K562 (cell line): ENCODE measurements around the gene ARFIP2. TPM values are rescaled to one million over a fixed set of nuclear protein-coding genes. Genes with fewer than 3 reads are reported as not detected.

Experiments
- ATAC-seq: fragments of 200-7000 bp; cut with Tn5 transposase; 3 replicates; pipeline ENCODE4 v1.9.1; 2020; ENCODE audit warnings: moderate library complexity
- BruUV-seq: library from RNA; stranded (reverse); fragments of 400-500 nt; replicated peaks from 2 replicates; lab custom pipeline; 2021; lab: Mats Ljungman, UMichigan
- CTCF ChIA-PET: fragments of 300-600 bp; formaldehyde crosslinking; extraction: SDS; loops from one replicate; lab custom pipeline; 2021; ENCODE audit warnings: low intra/inter-chr PET ratio; lab: Yijun Ruan, JAX
- POLR2A ChIA-PET: fragments of 300-600, 350-650 bp; sonication (Branson Sonifier 250); formaldehyde crosslinking; extraction: SDS; loops from one replicate; lab custom pipeline; 2021; ENCODE audit warnings: antibody characterized with exemption, inconsistent platforms; lab: Yijun Ruan, JAX
- DNase-seq, 4 experiments: peaks; one replicate each; pipeline versions ENCODE4 v3.0.0 to v3.0.0-alpha.2; 2011 to 2018; ENCODE audit warnings: low spot score in 3 of 4, mixed read lengths in 3 of 4; ENCODE audit errors: extremely low read depth in 1 of 4
- FAIRE-seq: peaks from 2 replicates; lab custom pipeline; 2011; peaks lifted over from hg19 to GRCh38; lab: Jason Lieb, UNC
- H2AFZ ChIP-seq: 2 replicates; pipeline ENCODE4 v1.6.0; 2011; ENCODE audit warnings: low read depth, low read length, control low read depth, inconsistent platforms
- H3K27ac ChIP-seq: fragments of 200-600 bp; 3 replicates; pipeline ENCODE4 v1.8.0; 2011; ENCODE audit warnings: low read depth, mild to moderate bottlenecking, control low read depth, inconsistent platforms, low read length, moderate library complexity, mixed read lengths; ENCODE audit errors: extremely low read depth
- H3K27me3 ChIP-seq, 2 experiments: fragments of 300-600 bp in 1 of 2; 2 replicates in 1 of 2; 3 replicates in 1 of 2; pipeline versions ENCODE4 v1.6.0 to v1.8.0; 2011; ENCODE audit warnings: inconsistent platforms in 2 of 2, low read length in 2 of 2, mild to moderate bottlenecking in 1 of 2, mixed read lengths in 1 of 2, moderate library complexity in 1 of 2; ENCODE audit not compliant: control insufficient read depth in 2 of 2, insufficient read depth in 2 of 2
- H3K36me3 ChIP-seq: fragments of 300-600 bp; 3 replicates; pipeline ENCODE4 v1.8.0; 2011; ENCODE audit warnings: mild to moderate bottlenecking, low read length, inconsistent platforms; ENCODE audit not compliant: control insufficient read depth, insufficient read depth
- H3K4me1 ChIP-seq, 2 experiments: fragments of 200-600 bp in 1 of 2; replicated peaks in 1 of 2; 2 replicates in 1 of 2; 3 replicates in 1 of 2; pipeline versions ENCODE4 v1.5.1 to v1.8.0; 2011; ENCODE audit warnings: inconsistent platforms in 2 of 2, low read length in 2 of 2, mild to moderate bottlenecking in 1 of 2, mixed read lengths in 1 of 2, moderate library complexity in 1 of 2; ENCODE audit not compliant: control insufficient read depth in 2 of 2, insufficient read depth in 2 of 2
- H3K4me2 ChIP-seq: 2 replicates; pipeline ENCODE4 v1.6.1; 2011; ENCODE audit warnings: low read length, control low read depth, inconsistent platforms, mixed read lengths; ENCODE audit not compliant: insufficient read depth
- H3K4me3 ChIP-seq: fragments of 200-600 bp; sonication (generic), shearing (Covaris generic); 2 replicates; pipeline ENCODE4 v1.5.1; 2016; ENCODE audit warnings: control low read depth, inconsistent platforms
- H3K79me2 ChIP-seq: fragments of 200-600 bp; 3 replicates; pipeline ENCODE4 v1.8.0; 2011; ENCODE audit warnings: low read length, inconsistent platforms; ENCODE audit not compliant: control insufficient read depth, insufficient read depth
- H3K9ac ChIP-seq, 2 experiments: 2 replicates each; pipeline versions ENCODE4 v1.6.0 to v1.6.1; 2011; ENCODE audit warnings: low read depth in 2 of 2, low read length in 2 of 2, control low read depth in 1 of 2, inconsistent platforms in 1 of 2, mild to moderate bottlenecking in 1 of 2, mixed read lengths in 1 of 2; ENCODE audit not compliant: insufficient read depth in 1 of 2
- H3K9me1 ChIP-seq: one replicate; pipeline ENCODE4 v1.6.0; 2011; ENCODE audit warnings: inconsistent platforms, mild to moderate bottlenecking, low read length, moderate library complexity; ENCODE audit not compliant: control insufficient read depth, insufficient read depth
- H3K9me3 ChIP-seq: replicated peaks from 2 replicates; pipeline ENCODE4 v1.5.1; 2011; ENCODE audit warnings: low read depth, low read length, inconsistent platforms; ENCODE audit not compliant: control insufficient read depth, insufficient read depth
- H4K20me1 ChIP-seq: replicated peaks from 2 replicates; pipeline ENCODE4 v1.6.1; 2011; ENCODE audit warnings: low read length, inconsistent platforms, mixed read lengths; ENCODE audit not compliant: control insufficient read depth, insufficient read depth
- ATF7 ChIP-seq: fragments of 450-650 bp; IDR thresholded peaks from 2 replicates; pipeline ENCODE4 v1.7.1; 2014; ENCODE audit warnings: mild to moderate bottlenecking, moderate library complexity
- EP300 ChIP-seq: IDR thresholded peaks from 2 replicates; pipeline ENCODE4 v1.6.1; 2012; ENCODE audit warnings: low read length, improper control_type of control experiment
- L3MBTL2 ChIP-seq: fragments of 450-650 bp; IDR thresholded peaks from 2 replicates; pipeline ENCODE4 v1.6.1; 2016; ENCODE audit warnings: mild to moderate bottlenecking, moderate library complexity
- MYBL2 ChIP-seq, 2 experiments: fragments of 450-650 bp in 1 of 2; sonication (generic) in 1 of 2; formaldehyde crosslinking in 1 of 2; IDR thresholded peaks; 2 replicates each; pipeline versions ENCODE4 v1.6.1 to v1.8.1; 2017 to 2022; ENCODE audit warnings: borderline replicate concordance in 1 of 2, inconsistent platforms in 1 of 2, low read depth in 1 of 2, mild to moderate bottlenecking in 1 of 2, missing genetic modification reagents in 1 of 2, moderate library complexity in 1 of 2
- NR2C2 ChIP-seq, 2 experiments: fragments of 200-800 bp in 1 of 2; sonication (Bioruptor generic) in 1 of 2; sonication (generic) in 1 of 2; formaldehyde crosslinking in 1 of 2; IDR thresholded peaks; 2 replicates each; pipeline versions ENCODE4 v1.6.1 to v1.8.0; 2016 to 2022; ENCODE audit warnings: mild to moderate bottlenecking in 1 of 2, missing compliant biosample characterization in 1 of 2, missing genetic modification characterization in 1 of 2, missing genetic modification reagents in 1 of 2
- YY1 ChIP-seq, 3 experiments: IDR thresholded peaks; 2 replicates each; pipeline ENCODE4 v1.6.1; 2011; ENCODE audit warnings: low read length in 2 of 3, mild to moderate bottlenecking in 2 of 3, moderate library complexity in 2 of 3, borderline replicate concordance in 1 of 3, control low read depth in 1 of 3, low read depth in 1 of 3; ENCODE audit not compliant: insufficient read depth in 3 of 3, insufficient replicate concordance in 2 of 3, control insufficient read depth in 1 of 3, insufficient read length in 1 of 3; ENCODE audit errors: extremely low read depth in 1 of 3
- whole genome bisulfite sequencing: fragments of 100-300 bp; shearing (Covaris generic); methylation state at CpG from one replicate; pipeline ENCODE4 v1.1.6; 2016; ENCODE audit warnings: low coverage, mixed read lengths; ENCODE audit not compliant: insufficient coverage; ENCODE audit errors: missing lambda C conversion rate; 5-methylcytosine and 5-hydroxymethylcytosine counted together
- in situ Hi-C: fragments of 300-500 bp; cut with MboI; formaldehyde crosslinking; loops from 4 replicates; pipeline ENCODE4 v1.15.0; 2018; ENCODE audit warnings: inconsistent platforms, mixed read lengths
- intact Hi-C: fragments of 100-400 bp; cut with micrococcal nuclease; formaldehyde crosslinking; loops from 2 replicates; pipeline ENCODE4 v1.14.2; 2022
- polyA plus RNA-seq, 8 experiments: library from polyadenylated mRNA; depleted of rRNA in 4 of 8; stranded (reverse) in 5 of 8; unstranded in 3 of 8; fragments of >200 nt; fragmentation: Nextera tagmentation in 2 of 8; fragmentation: Illumina TruSeq in 1 of 8; extraction: Ambion mirVana in 2 of 8; extraction: Trizol in 1 of 8; gene quantifications; 2 replicates each; pipeline versions ENCODE4 v1.2.1 to v1.2.3, GENCODE V29; 2011 to 2014; ENCODE audit warnings: inconsistent platforms in 1 of 8, missing spikeins in 1 of 8
- total RNA-seq, 7 experiments: library from RNA; depleted of rRNA in 6 of 7; stranded (reverse); fragments of >200 nt in 6 of 7; fragmentation: Illumina TruSeq in 2 of 7; extraction: Trizol in 2 of 7; gene quantifications; 2 replicates each; pipeline versions ENCODE4 v1.2.1 to v1.2.3, GENCODE V29; 2011 to 2021; ENCODE audit warnings: low replicate concordance in 1 of 7
- TF ChIP-seq, protein P1 (sequence below): fragments of 450-650 bp; IDR thresholded peaks from one replicate; pipeline ENCODE4 v1.6.1; 2018; ENCODE audit warnings: mild to moderate bottlenecking, moderate library complexity; ENCODE audit not compliant: partially characterized antibody
- TF ChIP-seq, protein P2 (sequence below): fragments of 450-650 bp; IDR thresholded peaks from 2 replicates; pipeline ENCODE4 v1.6.1; 2016; ENCODE audit warnings: low read depth, mild to moderate bottlenecking, moderate library complexity
- TF ChIP-seq, protein P3 (sequence below): sonication (generic); formaldehyde crosslinking; IDR thresholded peaks from 2 replicates; pipeline ENCODE4 v1.8.0; 2023; ENCODE audit warnings: missing genetic modification reagents, mild to moderate bottlenecking, borderline replicate concordance

The ARFIP2 gene
- total and polyA plus RNA-seq, 9 of the 15 experiments (the other 6 are each of a cell fraction or from before 2014, with no cell fraction given), result 11.8 to 74.1 (median 41.0) TPM

DNA sequence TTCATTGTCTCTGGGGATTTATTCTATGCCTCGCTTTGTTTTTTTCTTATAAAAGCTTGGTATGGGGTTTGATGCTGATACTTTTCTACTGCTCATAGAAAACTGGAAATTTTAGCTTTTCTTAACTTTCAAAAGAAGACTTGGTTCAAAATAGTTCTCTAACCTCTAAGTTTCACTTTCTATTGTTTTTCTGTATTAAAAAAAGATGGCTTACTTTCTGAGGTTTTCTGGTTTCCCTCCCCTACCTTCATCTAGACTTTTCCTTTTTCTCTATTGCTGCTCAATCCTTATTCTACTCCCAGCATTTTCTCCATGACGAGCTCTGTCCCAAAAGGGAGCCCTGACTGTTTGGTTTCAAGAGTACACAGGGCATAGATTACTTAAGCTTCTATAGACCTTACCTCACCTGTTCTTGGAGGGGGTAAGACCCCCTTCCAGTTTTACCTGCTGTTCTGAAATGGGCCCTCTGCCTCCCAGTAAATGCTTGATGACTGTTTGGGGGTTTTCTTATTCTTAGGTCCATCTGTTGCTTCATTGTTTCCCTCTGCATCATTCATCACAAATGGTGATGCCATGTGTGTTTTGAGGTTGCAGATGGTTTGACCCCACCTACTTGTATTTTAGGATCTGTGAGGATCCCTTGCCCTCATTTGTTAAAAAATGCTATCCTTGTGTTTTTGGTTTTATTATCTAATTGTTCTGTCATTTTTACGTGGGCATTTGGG is 45.4 kb upstream of the ARFIP2 start:
- no TSS peak for BruUV-seq
- no peak for DNase-seq
- H3K4me3 ChIP-seq, result no peak overlapping the region
- ATAC-seq, result no peak
- intact Hi-C loops (no loop called here), in situ Hi-C loops (no loop called here)
- no peak overlapping the region for H3K27ac ChIP-seq
- no peak for FAIRE-seq
- H3K9me1 ChIP-seq, result no peaks in the 10 kb centered on the region
- no peak overlapping the region for H2AFZ ChIP-seq
- POLR2A ChIA-PET, result interaction anchor here (0.6 to 0.7 kb wide), 2 partner anchors 126 to 155 kb away, joined by 3 read pairs; no protein-coding TSS in a partner anchor
- H3K27me3 ChIP-seq, result no peaks in the 10 kb centered on the region
- H3K9me3 ChIP-seq, result no peaks in the 10 kb centered on the region
- H3K79me2 ChIP-seq, result no peaks in the 10 kb centered on the region
- no peaks in the 10 kb centered on the region; the same call in 2 of the 3 replicates for H3K36me3 ChIP-seq
- no peak overlapping the region for H3K9ac ChIP-seq
- no peaks in the 10 kb centered on the region; a peak in 1 of 5 replicates for H3K4me1 ChIP-seq
- H3K4me2 ChIP-seq, result no peak overlapping the region
- 35% methylated on average over 3 of the region's 3 CpGs for WGBS
- H4K20me1 ChIP-seq, result no peaks in the 10 kb centered on the region
- CTCF ChIA-PET, result no interaction called here
- TF ChIP-seq, protein P1, sequence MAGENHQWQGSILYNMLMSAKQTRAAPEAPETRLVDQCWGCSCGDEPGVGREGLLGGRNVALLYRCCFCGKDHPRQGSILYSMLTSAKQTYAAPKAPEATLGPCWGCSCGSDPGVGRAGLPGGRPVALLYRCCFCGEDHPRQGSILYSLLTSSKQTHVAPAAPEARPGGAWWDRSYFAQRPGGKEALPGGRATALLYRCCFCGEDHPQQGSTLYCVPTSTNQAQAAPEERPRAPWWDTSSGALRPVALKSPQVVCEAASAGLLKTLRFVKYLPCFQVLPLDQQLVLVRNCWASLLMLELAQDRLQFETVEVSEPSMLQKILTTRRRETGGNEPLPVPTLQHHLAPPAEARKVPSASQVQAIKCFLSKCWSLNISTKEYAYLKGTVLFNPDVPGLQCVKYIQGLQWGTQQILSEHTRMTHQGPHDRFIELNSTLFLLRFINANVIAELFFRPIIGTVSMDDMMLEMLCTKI, result no peak
- TF ChIP-seq MYBL2 (IDR thresholded peaks at IDR 0.05; ENCODE audit: low read depth), result no peak
- TF ChIP-seq MYBL2 (CRISPR knock-in tag; IDR thresholded peaks at IDR 0.05; ENCODE audit: borderline replicate concordance), result no peak
- TF ChIP-seq, protein P2, sequence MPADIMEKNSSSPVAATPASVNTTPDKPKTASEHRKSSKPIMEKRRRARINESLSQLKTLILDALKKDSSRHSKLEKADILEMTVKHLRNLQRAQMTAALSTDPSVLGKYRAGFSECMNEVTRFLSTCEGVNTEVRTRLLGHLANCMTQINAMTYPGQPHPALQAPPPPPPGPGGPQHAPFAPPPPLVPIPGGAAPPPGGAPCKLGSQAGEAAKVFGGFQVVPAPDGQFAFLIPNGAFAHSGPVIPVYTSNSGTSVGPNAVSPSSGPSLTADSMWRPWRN, result no peak
- no peak for TF ChIP-seq ATF7
- no peak for TF ChIP-seq EP300
- TF ChIP-seq L3MBTL2, result no peak
- TF ChIP-seq YY1 (IDR thresholded peaks at IDR 0.05; ENCODE audit: borderline replicate concordance in 1 of 3, control insufficient read depth in 1 of 3, extremely low read depth in 1 of 3, insufficient read depth in 3 of 3, insufficient read length in 1 of 3, insufficient replicate concordance in 2 of 3, low read depth in 1 of 3, low read length in 2 of 3), result no peak
- TF ChIP-seq, protein P3, sequence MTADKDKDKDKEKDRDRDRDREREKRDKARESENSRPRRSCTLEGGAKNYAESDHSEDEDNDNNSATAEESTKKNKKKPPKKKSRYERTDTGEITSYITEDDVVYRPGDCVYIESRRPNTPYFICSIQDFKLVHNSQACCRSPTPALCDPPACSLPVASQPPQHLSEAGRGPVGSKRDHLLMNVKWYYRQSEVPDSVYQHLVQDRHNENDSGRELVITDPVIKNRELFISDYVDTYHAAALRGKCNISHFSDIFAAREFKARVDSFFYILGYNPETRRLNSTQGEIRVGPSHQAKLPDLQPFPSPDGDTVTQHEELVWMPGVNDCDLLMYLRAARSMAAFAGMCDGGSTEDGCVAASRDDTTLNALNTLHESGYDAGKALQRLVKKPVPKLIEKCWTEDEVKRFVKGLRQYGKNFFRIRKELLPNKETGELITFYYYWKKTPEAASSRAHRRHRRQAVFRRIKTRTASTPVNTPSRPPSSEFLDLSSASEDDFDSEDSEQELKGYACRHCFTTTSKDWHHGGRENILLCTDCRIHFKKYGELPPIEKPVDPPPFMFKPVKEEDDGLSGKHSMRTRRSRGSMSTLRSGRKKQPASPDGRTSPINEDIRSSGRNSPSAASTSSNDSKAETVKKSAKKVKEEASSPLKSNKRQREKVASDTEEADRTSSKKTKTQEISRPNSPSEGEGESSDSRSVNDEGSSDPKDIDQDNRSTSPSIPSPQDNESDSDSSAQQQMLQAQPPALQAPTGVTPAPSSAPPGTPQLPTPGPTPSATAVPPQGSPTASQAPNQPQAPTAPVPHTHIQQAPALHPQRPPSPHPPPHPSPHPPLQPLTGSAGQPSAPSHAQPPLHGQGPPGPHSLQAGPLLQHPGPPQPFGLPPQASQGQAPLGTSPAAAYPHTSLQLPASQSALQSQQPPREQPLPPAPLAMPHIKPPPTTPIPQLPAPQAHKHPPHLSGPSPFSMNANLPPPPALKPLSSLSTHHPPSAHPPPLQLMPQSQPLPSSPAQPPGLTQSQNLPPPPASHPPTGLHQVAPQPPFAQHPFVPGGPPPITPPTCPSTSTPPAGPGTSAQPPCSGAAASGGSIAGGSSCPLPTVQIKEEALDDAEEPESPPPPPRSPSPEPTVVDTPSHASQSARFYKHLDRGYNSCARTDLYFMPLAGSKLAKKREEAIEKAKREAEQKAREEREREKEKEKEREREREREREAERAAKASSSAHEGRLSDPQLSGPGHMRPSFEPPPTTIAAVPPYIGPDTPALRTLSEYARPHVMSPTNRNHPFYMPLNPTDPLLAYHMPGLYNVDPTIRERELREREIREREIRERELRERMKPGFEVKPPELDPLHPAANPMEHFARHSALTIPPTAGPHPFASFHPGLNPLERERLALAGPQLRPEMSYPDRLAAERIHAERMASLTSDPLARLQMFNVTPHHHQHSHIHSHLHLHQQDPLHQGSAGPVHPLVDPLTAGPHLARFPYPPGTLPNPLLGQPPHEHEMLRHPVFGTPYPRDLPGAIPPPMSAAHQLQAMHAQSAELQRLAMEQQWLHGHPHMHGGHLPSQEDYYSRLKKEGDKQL (CRISPR knock-in tag), result no peak
- TF ChIP-seq NR2C2 (CRISPR knock-in tag; IDR thresholded peaks at IDR 0.05), result no peak
- TF ChIP-seq NR2C2 (tag; IDR thresholded peaks at IDR 0.05), result no peak
